Measurements from ENCODE around the gene TLX1.

The TLX1 gene

GRCh38 chr10:101112799-101113594 lies 18.1 kb upstream of the TLX1 start:
- no peak for DNase-seq (ENCODE audit: low read depth)

- no peak for DNase-seq (ENCODE audit: low read depth)
These were observed 17.2 kb upstream of the TLX1 start for GRCh38 chr10:101113890-101114403.

GRCh38 chr10:101114646-101115045 lies 16.5 kb upstream of the TLX1 start:
- no peak for DNase-seq (ENCODE audit: low read depth)

- DNase-seq (ENCODE audit: low read depth): no peak
These were observed 14.3 kb upstream of the TLX1 start for GRCh38 chr10:101116754-101117153.

GRCh38 chr10:101118031-101118430 lies 13.1 kb upstream of the TLX1 start:
- no peak for DNase-seq (ENCODE audit: low read depth)

- DNase-seq (ENCODE audit: low read depth): no peak
These were observed 10.6 kb upstream of the TLX1 start for GRCh38 chr10:101120520-101120883.

- DNase-seq (ENCODE audit: low read depth): no peak
These were observed 10.0 kb upstream of the TLX1 start for GRCh38 chr10:101120884-101121653.

GRCh38 chr10:101121654-101122031 lies 9.5 kb upstream of the TLX1 start:
- DNase-seq (ENCODE audit: low read depth): no peak

- DNase-seq (ENCODE audit: low read depth): no peak
These were observed 8.6 kb upstream of the TLX1 start for GRCh38 chr10:101122270-101123084.

GRCh38 chr10:101123085-101123814 lies 7.8 kb upstream of the TLX1 start:
- DNase-seq (ENCODE audit: low read depth): no peak

- no peak for DNase-seq (ENCODE audit: low read depth)
These were observed 7.1 kb upstream of the TLX1 start for GRCh38 chr10:101123815-101124617.

- DNase-seq (ENCODE audit: low read depth): no peak
These were observed 6.2 kb upstream of the TLX1 start for GRCh38 chr10:101124933-101125332.

GRCh38 chr10:101126684-101127628 lies 4.1 kb upstream of the TLX1 start:
- no peak for DNase-seq (ENCODE audit: low read depth)

- DNase-seq (ENCODE audit: low read depth): no peak
These were observed 959 bp upstream of the TLX1 start for GRCh38 chr10:101130141-101130540.

GRCh38 chr10:101131962-101132635 lies 999 bp downstream of the TLX1 start:
- DNase-seq (ENCODE audit: low read depth): no peak

- DNase-seq (ENCODE audit: low read depth): no peak
These were observed 1.8 kb downstream of the TLX1 start for GRCh38 chr10:101132636-101133473.

GRCh38 chr10:101133489-101134298 lies 2.6 kb downstream of the TLX1 start:
- no peak for DNase-seq (ENCODE audit: low read depth)
